NCI-H2107 (cell line): Measurements from ENCODE around the gene MATN4.

Source experiments
- DNase-seq: peaks from one replicate; lab custom pipeline; 2025; lab: John Stamatoyannopoulos, UW

MATN4 gene

DNA sequence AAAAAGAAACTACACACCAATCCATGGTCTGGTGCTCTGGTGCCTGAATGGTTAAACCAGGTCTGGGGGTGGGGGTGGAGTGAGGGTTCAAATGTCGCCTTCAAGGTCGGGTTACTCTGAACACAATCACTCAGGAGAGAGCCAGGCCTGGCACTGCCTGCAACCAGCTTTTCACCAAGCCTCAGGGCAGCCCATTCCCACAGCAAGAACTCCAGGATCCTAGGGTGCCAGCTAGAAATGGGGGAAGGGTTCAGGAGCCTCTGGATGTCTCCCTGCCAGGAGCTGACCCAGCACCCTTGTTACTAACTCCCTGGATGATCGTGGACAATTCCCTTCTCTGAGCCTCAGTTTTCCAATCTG, 33.5 kb upstream of the MATN4 start:
- no peak for DNase-seq

DNA sequence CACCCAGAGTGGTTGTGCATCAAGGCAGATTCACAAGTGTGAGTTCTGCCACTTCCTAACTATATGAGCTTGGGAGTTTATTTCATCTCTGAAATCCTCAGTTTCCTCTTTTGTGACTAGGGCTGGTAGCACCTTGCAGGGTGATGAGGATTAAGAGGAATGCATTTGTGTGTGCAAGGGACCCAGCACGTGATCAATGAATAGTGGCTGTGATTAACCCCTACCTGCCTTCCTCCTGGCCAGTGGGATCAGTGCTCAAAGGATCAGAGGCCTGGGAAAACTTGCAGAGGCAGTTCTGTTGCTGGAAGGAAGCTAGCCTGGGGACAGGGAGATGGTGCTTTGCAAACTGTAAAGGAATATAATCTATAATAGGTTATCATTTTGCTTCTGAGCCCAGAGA, 32.9 kb upstream of the MATN4 start:
- no peak for DNase-seq

DNA sequence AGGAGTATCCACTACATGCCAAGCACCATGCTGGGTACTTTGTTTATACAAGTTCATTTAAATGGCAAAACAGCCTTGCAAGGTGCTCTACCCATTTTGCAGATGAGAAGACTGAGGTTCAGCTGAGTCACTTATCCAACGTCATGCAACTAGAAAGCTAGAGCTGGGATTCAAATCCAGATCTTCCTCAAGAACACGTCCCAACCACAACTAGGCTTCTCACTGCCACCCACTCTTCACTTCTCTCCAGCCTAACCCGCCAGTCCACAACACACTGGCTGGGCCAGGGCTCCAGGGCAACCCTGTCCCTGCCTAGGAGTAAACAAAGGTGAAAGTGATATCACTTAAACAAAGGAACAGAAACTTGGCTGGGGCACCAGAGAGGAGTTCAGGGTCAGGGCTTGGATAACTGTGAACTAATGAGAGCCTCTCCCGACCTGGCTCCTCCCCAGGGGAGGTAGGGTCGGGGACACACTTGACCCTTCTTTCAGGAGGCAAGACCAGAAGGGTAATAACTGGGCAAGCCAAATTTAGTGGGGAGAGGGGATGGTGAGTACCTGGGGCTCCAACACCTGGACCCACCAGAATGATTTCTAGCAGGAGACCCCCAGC, 32.2 kb upstream of the MATN4 start:
- no peak for DNase-seq

DNA sequence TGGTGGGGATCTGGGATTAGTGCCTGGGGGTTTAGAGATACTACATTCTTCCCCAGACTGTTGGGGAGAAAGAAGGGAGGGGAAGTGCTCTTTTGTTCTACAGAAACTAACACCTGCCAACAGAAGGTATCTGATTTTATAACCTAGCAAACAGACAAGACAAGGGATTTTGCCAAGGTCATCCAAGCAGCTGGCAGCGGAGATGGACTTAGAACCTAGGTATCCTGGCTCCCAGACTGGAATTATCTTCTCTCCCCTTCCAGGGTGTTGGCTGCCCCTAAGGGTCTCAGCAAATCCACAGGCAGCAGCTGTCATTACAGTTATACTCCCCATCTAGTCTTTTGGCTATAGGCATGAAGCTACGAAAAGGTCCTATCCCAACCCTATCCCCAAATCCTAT, 31.7 kb upstream of the MATN4 start:
- DNase-seq, result no peak

DNA sequence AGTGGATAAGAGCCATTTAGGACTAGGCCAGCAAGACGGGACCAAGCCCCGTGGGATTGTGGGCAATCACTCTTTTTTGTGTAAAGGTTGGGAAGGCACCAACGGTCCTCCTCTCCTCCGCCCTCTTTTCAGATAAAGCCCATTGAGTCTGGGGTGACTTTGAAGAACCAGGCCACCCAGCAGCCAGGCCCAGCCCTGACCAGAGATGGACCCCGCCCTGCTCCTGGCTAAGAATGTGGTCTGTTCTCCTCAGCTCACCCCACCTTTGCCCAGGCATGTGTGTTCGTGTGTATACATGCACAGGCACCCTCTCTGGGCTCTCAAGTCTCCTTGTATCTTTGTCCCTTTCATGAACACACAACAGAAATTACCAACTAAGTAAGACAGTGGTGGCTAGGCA, 31.0 kb upstream of the MATN4 start:
- DNase-seq, result no peak

DNA sequence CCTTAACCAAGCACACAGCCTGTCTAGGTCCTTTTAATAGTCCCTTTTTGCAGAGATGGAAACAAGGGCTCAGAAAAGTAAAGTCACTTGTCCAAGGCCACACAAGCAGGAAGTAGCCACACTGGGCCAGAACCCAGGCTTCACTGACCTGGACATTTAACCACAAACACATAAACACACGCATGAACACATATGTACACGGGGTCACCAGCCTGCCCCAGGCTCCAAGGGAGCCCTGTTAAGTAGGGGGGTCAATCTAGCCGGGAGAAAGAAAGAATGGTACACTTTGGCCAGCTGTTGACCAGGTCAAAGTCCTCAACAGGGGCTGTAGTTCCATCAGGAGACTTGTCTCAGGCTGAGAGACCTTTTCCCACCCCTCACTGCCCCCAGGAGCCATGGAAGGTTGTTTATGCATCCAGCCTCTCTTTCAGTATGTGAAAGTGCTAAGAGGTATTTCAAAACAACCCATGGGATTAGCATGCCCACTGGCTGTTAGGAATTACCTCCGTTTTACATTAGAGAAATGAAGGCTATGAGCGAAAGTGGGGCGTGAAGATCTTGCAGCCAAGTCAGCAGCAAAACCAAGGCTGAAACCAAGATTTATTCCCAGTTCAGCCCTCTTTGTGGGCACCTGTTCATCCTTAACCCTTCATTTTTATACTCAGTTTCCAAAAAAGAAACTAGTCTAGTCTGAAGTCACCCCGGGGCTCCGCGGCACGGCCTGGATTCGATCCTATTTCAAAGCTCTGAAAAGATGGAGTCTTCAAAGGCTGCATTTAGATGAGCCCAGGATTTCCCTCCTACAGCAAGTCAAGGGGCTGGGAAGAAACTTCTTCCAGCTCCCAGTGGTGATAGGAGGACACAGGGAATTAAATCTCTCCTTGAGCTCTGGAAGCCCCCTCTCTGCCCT, 30.3 kb upstream of the MATN4 start:
- DNase-seq, result no peak

DNA sequence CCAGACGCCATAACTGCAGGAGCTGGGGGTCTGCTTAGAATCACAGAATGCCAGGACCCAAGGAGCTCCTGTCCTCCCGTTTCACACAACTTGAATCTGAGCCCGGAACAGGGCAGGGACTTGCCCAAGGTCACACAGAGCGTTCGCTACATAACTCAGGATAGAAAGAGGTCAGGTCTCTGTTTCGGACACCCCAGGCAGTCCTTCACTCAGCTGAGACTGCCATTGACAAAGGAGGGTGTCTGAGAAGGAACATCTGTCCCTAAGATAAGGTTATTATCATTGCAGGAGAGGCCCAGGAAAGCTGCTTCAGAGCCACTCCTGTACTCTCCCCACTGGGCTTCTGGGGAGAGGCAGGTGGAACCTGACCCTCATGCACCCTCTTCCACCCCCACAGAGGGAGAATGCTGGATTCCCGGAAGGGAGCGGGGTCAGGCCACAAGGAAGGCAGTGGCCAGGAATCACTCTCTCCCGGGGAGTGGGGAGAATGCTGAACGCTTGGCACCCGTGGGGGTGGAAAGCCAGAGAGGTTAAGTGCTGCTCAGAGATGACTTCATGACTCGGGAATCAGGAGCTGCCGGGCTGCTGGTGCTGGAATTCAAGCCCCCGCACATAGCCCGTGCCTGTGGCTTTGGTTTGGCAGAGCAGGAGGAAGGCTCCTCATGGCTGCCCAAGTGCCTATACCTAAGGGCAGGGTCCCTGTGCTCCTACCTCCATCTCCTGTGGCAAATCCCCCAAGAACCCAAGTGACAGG, 29.4 kb upstream of the MATN4 start:
- DNase-seq, result no peak

DNA sequence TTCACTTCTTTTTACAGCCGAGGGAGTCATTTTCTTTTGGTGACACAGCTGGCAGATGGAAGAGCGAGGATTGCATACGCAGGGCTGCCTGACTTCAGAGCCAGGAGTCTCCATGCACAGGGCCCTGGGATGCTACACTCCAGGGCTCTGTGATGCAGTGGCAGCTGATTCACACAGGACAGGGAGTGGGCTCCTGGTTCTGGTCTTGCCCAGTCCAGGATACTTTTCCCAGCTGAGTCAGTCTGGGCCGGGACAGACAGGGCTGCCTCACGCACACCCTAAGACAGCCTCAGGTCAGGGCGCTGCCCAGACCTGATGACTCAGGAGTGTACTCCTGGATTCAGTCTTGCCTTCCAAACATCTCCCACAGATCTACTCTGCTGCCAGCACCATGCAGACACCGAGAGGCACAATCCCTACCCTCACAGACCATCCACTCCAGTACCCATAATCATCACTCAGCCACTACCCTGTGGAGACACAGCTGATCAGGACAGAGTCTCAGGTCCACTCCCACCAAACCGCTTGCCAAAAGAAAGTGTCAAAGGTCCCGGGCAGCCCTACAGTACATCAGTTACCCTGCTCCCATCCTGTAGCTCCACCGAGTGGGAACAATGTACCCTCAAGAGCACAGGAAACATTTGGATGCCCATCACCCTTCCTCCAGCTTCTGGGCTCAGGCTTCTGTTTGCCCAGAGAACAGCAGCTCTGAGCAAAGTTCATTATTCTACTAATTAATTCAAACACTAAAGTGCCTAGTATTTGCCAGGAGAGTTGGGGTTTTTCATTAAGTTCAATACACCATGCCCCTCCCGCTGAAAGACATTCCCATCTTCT, 28.6 kb upstream of the MATN4 start:
- DNase-seq, result no peak

DNA sequence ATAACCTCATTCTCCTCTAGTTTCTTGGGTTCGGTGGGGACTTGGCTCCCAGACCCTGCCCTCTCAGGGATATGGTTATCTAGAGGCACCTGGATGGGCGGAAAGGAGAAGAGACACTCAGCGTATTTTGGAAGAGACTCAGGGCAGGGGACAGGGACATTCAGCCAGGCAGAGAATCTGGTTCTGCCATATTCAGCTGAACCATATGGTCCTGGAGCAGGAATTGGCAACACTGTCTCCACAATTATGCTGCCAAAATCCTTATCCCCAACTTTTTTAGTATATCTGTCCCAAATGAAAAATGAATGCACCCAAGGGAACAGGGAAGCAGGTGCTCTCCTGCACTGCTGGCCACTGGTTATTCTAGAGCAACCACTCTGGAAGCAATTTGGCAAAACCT, 22.4 kb upstream of the MATN4 start:
- DNase-seq, result no peak

DNA sequence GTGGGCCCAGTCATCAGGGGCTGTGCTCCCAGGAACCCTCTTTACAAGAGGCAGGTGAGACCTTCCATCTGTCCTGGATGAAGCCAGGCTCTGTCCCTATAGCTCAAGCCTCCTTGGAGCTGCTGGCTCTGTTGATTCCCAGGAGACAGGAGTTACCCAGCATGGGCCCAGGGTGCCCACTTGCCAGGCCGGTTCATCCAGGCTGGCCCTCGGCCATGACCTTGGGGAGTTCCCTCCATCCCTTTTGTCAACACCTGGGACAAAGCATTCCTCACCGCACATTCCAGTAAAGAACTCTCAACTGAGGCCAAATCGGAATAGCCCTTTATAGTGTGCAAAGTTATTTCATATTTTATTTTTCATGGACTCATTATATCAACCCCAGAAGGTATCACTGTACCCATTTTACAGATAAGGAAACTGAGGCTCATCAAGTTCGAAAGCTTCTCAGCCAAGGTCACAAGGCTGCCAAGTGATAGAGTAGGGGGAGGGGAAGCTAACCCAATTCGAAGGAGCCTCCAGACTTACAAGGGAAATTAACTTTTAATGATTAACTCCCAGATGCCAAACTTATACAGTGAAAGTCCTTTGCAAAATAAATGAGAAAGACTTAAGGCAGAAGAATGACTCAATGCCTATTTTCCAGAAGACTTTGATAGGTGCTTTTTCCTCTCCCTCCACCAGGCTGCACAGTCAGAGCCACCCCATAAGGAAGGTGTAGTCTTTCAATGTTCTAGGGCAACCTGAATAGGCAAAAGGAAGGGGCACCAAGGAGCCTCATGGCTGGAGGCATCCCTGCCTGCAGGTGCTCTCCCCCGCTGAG, 21.6 kb upstream of the MATN4 start:
- no peak for DNase-seq

DNA sequence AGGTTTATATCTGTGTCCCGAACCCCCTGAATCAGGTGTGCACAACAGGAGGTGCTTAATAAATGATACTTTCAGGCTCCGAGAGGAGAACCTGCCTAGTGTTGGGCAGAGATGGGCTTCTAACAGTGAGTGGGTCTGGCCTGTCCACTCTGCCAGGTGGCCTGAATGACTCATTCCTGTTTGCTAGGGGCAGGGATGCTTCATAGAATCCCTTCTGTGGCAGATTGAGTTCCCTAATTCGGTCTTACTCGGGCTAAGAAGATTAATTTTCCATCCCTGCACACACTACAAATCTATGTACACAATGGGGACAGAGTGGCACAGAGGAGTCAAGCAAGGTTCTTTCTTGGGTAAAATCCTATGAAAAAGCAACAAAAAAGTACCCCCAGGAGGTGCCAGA, 20.4 kb upstream of the MATN4 start:
- DNase-seq, result no peak

DNA sequence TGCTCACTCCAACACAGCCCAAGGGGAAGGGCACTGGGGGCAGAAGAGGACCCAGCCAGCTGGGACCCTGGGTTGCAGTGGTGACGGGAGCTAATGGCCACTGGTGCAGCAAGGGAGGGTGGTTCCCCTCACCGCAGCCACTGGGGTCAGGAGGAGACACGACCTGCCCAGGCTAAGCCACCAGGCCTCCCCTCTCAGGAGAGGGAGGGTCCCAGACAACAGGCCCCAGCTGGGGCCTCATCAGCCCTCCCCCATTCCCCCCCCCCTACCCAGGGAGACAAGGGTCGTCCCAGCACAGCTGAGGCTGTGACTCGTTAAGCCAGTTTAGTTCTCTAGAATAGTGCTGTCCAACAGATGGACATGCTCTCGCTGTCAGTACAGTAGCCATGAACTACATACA, 17.3 kb upstream of the MATN4 start:
- no peak for DNase-seq

DNA sequence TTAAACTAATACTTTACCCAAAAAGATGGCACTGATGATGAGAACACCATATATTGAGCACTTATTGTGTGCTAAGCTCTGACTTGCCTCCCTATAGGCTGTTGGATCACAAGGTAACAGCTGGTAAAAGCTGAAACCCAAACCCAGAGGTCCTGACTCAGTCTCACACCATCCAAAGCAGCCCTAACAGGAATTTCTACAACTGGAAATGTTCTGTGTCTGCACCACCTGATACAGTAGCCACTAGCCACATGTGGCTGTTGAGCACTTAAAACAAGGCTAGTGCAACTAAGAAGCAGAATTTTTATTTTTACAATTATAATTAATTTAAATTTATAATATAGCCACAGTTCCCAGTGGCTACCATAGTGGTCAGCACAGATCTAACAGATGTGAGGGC, 15.6 kb upstream of the MATN4 start:
- DNase-seq, result no peak

DNA sequence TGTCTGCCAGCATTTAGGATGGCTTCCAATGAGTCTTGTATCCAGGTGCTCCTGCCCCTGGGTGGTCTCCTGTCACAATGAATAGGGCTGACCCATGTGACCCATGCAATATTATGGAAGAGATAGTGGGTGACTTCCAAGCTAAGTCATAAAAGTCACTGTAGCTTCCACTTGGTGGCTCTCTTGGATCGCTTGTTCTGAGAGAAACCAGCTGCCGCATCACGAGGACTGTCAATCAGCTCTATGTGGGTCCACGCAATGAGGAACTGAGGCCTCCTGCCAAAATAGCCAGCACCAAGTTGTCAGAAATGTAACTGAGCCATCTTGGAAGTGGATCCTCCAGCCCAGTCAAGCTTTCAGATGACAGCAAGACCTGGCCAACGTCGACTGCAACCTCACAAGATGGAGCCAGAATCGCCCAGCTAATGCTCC, 14.9 kb upstream of the MATN4 start:
- no peak for DNase-seq

DNA sequence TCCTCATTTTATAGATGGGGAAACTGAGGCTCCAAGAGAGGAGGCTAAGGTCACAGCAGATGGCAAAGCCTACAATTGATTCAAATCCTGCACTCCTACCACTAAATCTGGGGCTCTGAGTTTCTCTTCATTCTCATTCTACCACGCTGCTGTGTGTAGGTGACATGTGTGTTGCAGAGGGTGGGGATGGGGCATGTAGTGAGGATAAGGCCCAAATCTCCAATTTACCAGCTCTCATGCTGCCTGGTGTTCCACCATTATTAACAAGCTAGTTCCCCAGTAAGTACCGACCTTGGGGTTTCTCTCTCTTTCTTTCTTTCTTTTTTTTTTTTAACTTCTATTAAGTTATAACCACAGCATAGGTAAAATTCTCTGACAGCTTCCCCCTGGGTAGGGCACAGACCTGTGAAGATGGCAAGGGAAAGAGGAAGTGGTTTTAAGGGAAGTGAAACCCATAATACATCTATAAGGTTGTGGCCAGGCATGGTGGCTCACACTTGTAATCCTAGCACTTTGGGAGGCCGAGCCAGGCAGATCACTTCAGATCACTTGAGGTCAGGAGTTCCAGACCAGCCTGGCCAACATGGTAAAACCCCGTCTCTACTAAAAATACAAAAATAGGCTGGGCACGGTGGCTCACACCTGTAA, 13.0 kb upstream of the MATN4 start:
- no peak for DNase-seq

DNA sequence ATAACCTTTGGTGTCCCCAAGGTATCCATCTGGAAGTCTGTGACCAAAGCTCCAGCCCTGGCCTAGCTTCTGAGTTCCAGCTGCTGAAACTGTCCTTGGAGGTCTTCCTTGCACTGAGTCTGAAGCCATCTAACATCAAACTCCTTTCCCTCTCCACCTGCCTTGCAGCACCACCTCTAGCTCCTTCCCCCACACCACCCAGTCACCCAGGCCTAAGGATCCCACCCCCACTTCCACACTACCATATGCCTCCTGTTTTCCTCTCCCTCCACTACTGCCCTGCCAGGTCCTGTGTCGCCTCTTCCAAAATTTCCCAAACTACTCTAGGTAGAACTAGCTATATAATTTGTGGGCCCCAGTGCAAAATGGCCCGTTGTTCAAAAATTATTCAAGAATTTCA, 10.8 kb upstream of the MATN4 start:
- DNase-seq, result no peak

DNA sequence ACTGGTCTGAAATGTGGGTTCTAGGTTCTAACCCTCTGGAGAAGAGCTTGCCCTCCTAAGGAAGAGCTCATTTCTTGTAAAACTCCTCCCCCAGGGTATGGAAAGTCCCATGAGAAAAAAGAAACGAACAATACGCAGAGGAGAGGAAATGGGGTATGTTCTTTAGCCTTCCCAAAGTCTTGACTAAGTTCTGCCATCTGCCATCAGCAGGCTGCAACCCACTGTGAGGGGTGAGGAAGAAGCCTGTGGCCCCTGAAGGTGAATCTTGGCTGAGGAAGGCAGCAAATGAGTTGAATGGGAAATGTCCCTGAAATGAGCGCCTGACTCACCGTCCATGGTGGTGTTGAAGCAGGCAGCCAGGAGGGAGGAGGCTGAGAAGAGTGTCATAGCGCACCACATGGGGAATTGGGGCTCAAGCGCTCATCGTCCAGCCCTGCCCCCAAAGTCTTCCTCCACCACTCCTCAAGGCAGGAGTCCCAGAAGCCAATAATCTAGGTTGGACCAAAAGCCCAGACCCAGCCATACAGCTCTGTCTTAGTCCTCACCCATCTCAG, 10.4 kb upstream of the MATN4 start:
- no peak for DNase-seq

DNA sequence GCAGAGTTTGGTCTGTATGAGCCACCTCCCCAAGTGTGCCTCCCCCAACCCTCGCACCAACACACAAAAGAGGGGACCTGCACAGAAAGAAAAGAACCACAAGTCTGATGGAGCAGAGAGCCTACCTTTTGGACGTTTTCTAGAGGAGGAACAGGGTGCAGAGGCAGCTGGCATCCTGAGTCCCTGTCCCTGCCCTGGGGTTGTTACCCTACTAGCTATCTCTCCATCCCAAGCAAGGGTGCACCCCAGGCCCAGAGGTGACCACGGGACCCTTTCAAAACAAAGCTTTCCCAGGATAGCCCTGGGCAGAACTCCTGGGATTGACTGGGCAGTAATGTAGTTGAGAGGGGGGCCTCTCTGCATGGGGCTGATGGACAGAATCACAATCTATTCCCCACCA, 9.7 kb upstream of the MATN4 start:
- DNase-seq, result no peak

DNA sequence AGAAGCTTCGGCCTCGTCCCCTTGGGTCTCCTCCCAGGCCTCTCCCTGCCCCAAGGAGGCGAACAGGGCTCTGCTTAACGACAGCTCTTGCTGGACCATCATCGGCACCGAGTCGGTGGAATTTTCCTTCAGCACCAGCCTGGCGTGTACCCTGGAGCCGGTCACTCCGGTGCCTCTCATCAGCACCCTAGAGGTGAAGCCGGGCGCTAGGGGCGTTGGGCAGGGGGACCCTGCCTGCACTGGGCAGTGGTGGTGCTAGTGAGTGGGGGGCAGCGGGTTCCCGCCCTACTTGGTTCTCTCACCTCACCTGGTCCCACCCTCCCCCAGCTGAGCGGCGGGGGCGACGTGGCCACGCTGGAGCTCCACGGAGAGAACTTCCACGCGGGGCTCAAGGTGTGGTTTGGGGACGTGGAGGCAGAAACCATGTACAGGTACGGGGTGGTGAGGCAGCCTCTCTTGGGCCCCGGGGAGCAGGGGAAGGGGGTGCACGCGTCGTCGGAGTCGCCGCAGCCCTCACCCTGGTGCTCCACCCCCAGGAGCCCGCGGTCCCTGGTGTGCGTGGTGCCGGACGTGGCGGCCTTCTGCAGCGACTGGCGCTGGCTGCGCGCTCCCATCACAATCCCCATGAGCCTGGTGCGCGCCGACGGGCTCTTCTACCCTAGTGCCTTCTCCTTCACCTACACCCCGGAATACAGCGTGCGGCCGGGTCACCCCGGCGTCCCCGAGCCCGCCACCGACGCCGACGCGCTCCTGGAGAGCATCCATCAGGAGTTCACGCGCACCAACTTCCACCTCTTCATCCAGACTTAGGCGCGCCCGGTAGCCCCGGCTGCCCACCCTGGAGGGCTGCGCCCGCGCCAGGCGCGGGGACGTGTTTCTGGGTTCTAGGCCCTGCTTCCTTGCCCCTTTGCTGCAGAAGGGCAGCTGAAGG, 8.3 kb upstream of the MATN4 start:
- DNase-seq, result no peak
